SU-DHL-6 (cell line): Measurements from ENCODE around the gene INO80D.

Experiments
- H2AFZ ChIP-seq: fragments of 200-600 bp; sonication (generic); 2 replicates; pipeline ENCODE4 v1.6.1; 2014; ENCODE audit warnings: low read depth, mild to moderate bottlenecking, moderate library complexity, mixed read lengths, antibody characterized with exemption, low read length; ENCODE audit not compliant: severe bottlenecking
- H3F3A ChIP-seq: fragments of 200-600 bp; shearing (Covaris generic); 2 replicates; pipeline ENCODE4 v1.6.0; 2016; ENCODE audit warnings: antibody characterized with exemption, mild to moderate bottlenecking; ENCODE audit not compliant: insufficient read depth
- H3K27ac ChIP-seq: fragments of 200-600 bp; sonication (generic); 2 replicates; pipeline ENCODE4 v1.5.1; 2016; ENCODE audit warnings: low read depth, mild to moderate bottlenecking, low read length, moderate library complexity, mixed read lengths
- H3K27me3 ChIP-seq: fragments of 200-600 bp; sonication (generic), shearing (Covaris generic); 2 replicates; pipeline ENCODE4 v1.6.0; 2014; ENCODE audit warnings: mild to moderate bottlenecking, low read length
- H3K36me3 ChIP-seq: fragments of 200-600 bp; sonication (generic); 2 replicates; pipeline ENCODE4 v1.6.1; 2014; ENCODE audit warnings: mild to moderate bottlenecking, low read length, mixed read lengths
- H3K4me2 ChIP-seq: fragments of 300-600, 200-600 bp; shearing (Covaris generic), sonication (generic); 2 replicates; pipeline ENCODE4 v1.6.0; 2014; ENCODE audit warnings: low read length, low read depth, mild to moderate bottlenecking; ENCODE audit not compliant: poor library complexity, severe bottlenecking
- H3K4me3 ChIP-seq: fragments of 200-600 bp; sonication (generic); 2 replicates; pipeline ENCODE4 v1.5.1; 2014; ENCODE audit warnings: antibody characterized with exemption, low read length, mild to moderate bottlenecking, mixed read lengths; ENCODE audit not compliant: insufficient read depth, poor library complexity, severe bottlenecking
- H3K79me2 ChIP-seq: fragments of 200-600 bp; sonication (generic); 2 replicates; pipeline ENCODE4 v1.6.1; 2014; ENCODE audit warnings: mild to moderate bottlenecking, low read length, moderate library complexity; ENCODE audit not compliant: insufficient read depth
- H3K9ac ChIP-seq: fragments of 200-600 bp; sonication (generic); 2 replicates; pipeline ENCODE4 v1.7.0; 2014; ENCODE audit warnings: mild to moderate bottlenecking, low read length
- H3K9me2 ChIP-seq: fragments of 200-600 bp; sonication (generic); replicated peaks from 2 replicates; pipeline ENCODE4 v1.6.1; 2014; ENCODE audit warnings: low read length; ENCODE audit not compliant: insufficient read depth
- H3K9me3 ChIP-seq: fragments of 200-600 bp; sonication (generic); 2 replicates; pipeline ENCODE4 v1.6.1; 2014; ENCODE audit warnings: low read length, mixed read lengths; ENCODE audit not compliant: insufficient read depth
- H4K20me1 ChIP-seq: fragments of 200-600 bp; sonication (generic); 2 replicates; pipeline ENCODE4 v1.6.1; 2014; ENCODE audit warnings: low read depth, mild to moderate bottlenecking, antibody characterized with exemption, low read length, moderate library complexity, mixed read lengths
- EZH2phosphoT487 ChIP-seq: fragments of 200-600 bp; sonication (generic), shearing (Covaris generic); conservative IDR thresholded peaks from 2 replicates; pipeline ENCODE4 v1.6.1; 2018; ENCODE audit warnings: mild to moderate bottlenecking, antibody characterized with exemption, low read length, moderate library complexity, mixed read lengths
- TF ChIP-seq, protein P1 (sequence below): fragments of 200-600 bp; sonication (generic); IDR thresholded peaks from one replicate; pipeline ENCODE4 v1.5.1; 2017; ENCODE audit warnings: antibody characterized with exemption, mild to moderate bottlenecking, low read length, moderate library complexity; ENCODE audit not compliant: insufficient read depth, poor library complexity, severe bottlenecking

The INO80D gene

DNA sequence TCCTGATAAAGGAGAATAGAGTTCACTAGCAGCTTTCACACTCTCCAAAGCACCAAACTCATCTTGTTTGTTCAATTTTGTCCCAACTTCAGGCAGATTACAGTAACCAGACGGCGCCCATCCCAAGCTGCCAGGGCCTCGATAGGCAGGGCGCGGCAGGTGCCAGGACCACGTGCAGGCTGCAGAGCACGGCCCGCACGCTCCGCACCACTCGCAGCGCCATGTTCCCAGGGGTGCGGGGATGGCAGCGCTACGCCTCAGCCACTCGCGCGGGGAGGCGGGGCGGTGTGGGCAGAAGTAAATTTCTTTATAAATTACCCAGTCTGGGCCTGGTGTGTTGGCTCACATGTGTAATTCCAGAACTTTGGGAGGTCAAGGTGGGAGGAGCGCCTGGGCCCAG, 30.3 kb upstream of the INO80D start:
- H3K9ac ChIP-seq = no peak overlapping the region
- H4K20me1 ChIP-seq = no peaks in the 10 kb centered on the region
- no peaks in the 10 kb centered on the region for H3F3A ChIP-seq
- no peaks in the 10 kb centered on the region for H3K9me2 ChIP-seq
- H3K4me2 ChIP-seq = no peak overlapping the region
- no peaks in the 10 kb centered on the region for H3K79me2 ChIP-seq
- peaks cover 13% of the 10 kb centered on the region for H3K36me3 ChIP-seq
- no peak overlapping the region for H3K27ac ChIP-seq
- no peak for TF ChIP-seq EZH2phosphoT487
- TF ChIP-seq, protein P1, sequence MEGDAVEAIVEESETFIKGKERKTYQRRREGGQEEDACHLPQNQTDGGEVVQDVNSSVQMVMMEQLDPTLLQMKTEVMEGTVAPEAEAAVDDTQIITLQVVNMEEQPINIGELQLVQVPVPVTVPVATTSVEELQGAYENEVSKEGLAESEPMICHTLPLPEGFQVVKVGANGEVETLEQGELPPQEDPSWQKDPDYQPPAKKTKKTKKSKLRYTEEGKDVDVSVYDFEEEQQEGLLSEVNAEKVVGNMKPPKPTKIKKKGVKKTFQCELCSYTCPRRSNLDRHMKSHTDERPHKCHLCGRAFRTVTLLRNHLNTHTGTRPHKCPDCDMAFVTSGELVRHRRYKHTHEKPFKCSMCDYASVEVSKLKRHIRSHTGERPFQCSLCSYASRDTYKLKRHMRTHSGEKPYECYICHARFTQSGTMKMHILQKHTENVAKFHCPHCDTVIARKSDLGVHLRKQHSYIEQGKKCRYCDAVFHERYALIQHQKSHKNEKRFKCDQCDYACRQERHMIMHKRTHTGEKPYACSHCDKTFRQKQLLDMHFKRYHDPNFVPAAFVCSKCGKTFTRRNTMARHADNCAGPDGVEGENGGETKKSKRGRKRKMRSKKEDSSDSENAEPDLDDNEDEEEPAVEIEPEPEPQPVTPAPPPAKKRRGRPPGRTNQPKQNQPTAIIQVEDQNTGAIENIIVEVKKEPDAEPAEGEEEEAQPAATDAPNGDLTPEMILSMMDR = no peak
- H3K9me3 ChIP-seq = no peaks in the 10 kb centered on the region
- H3K4me3 ChIP-seq = no peak overlapping the region
- no peaks in the 10 kb centered on the region for H3K27me3 ChIP-seq
- no peak overlapping the region for H2AFZ ChIP-seq

DNA sequence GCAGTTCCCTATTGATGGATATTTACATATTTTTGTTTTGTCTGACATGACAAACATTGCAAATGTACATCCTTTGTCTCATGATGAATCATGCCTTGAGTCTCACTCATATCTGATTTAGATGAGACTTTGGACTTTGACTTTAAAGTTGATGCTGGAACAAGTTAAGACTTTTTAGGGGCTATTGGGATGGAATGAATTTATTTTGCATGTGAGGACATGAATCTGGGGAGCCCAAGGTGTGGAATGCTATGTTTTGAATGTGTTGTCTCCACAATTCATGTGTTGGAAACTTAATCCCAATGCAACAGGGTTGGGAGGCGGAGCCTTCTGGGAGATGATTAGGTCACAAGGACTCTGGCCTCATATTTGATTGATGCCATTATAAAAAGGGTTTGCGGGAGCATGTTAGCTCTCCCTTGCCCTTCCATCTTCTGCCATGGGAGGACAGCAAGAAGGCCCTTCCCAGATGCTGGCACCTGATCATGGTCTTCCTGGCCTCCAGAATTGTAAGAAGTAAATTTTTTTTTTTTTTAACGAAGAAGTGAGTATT, 29.1 kb upstream of the INO80D start:
- no peak overlapping the region for H3K9ac ChIP-seq
- H3K27ac ChIP-seq = no peak overlapping the region
- H3K4me2 ChIP-seq = no peak overlapping the region
- no peak overlapping the region for H3K4me3 ChIP-seq
- peaks cover 2% of the 10 kb centered on the region; the same call in 1 of the 2 replicates for H3K36me3 ChIP-seq
- H3K9me2 ChIP-seq = no peaks in the 10 kb centered on the region
- no peak overlapping the region for H2AFZ ChIP-seq
- no peaks in the 10 kb centered on the region for H3K79me2 ChIP-seq
- no peaks in the 10 kb centered on the region for H4K20me1 ChIP-seq
- TF ChIP-seq, protein P1 = no peak
- TF ChIP-seq EZH2phosphoT487 = no peak
- no peaks in the 10 kb centered on the region for H3F3A ChIP-seq
- no peaks in the 10 kb centered on the region for H3K9me3 ChIP-seq
- H3K27me3 ChIP-seq = no peaks in the 10 kb centered on the region

DNA sequence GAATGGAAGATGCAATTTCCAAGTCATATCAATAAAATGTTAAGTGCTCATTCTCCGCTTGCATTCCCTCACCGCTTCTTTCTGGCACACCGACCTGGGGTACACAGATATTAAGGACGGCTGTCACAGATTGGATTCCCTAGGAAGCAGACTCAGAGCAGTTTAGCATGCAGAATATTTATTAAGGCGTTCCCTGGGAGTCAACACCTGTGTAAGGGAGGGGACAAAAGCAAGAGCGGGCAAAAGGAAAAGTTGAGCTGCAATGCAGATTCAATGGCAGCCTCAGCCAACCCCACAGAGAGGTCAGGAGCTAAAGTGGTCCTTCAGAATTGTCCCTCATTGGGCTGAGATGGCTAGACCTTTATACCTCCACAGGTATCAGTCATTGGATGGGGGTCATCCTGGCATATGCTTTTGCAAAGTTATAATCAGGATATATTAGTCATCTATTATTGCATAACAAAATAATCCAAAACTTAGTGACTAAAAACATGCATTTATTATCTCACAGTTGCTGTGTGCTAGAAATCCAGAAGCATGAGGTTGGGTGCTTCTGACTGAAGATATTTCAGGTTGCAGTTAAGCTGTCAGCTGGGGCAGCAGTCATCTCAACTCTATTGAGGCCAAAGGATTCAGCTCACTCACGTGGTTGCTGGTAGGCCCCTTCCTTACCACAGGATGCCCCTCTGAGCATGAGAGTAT, 27.0 kb upstream of the INO80D start:
- H3K27ac ChIP-seq = no peak overlapping the region

More for the DNA sequence above, 27.0 kb upstream of the INO80D start:
- no peaks in the 10 kb centered on the region for H3K27me3 ChIP-seq
- no peak overlapping the region for H3K4me2 ChIP-seq
- no peaks in the 10 kb centered on the region for H3K36me3 ChIP-seq
- H3K4me3 ChIP-seq = no peak overlapping the region
- H2AFZ ChIP-seq = no peak overlapping the region
- H4K20me1 ChIP-seq = no peaks in the 10 kb centered on the region
- no peaks in the 10 kb centered on the region for H3F3A ChIP-seq
- no peaks in the 10 kb centered on the region for H3K79me2 ChIP-seq
- H3K9ac ChIP-seq = no peak overlapping the region
- TF ChIP-seq EZH2phosphoT487 = no peak
- TF ChIP-seq, protein P1 = no peak
- H3K9me2 ChIP-seq = no peaks in the 10 kb centered on the region
- H3K9me3 ChIP-seq = no peaks in the 10 kb centered on the region
